Neural progenitor cell (in vitro differentiated cells): Measurements from ENCODE around the gene NAMPT. TPM values are rescaled to one million over a fixed set of nuclear protein-coding genes. Genes with fewer than 3 reads are reported as not detected.

Experiments
- DNase-seq: peaks from one replicate; pipeline ENCODE4 v3.0.0-alpha.2; 2016; ENCODE audit warnings: low spot score
- H2AFZ ChIP-seq: fragments of 200-600 bp; sonication (generic); replicated peaks from 2 replicates; pipeline ENCODE4 v1.6.1; 2016; ENCODE audit warnings: antibody characterized with exemption
- H3F3A ChIP-seq: fragments of 200-600 bp; sonication (generic); 2 replicates; pipeline ENCODE4 v1.6.1; 2016; ENCODE audit warnings: antibody characterized with exemption, low read depth
- H3K27ac ChIP-seq: fragments of 200-600 bp; sonication (generic); 2 replicates; pipeline ENCODE4 v1.5.1; 2016; ENCODE audit warnings: mild to moderate bottlenecking
- H3K27me3 ChIP-seq: fragments of 200-600 bp; sonication (generic); 2 replicates; pipeline ENCODE4 v1.6.1; 2016; ENCODE audit warnings: mild to moderate bottlenecking, moderate library complexity
- H3K36me3 ChIP-seq: fragments of 200-600 bp; sonication (generic); 2 replicates; pipeline ENCODE4 v1.5.1; 2016
- H3K4me1 ChIP-seq: fragments of 200-600 bp; sonication (generic); 2 replicates; pipeline ENCODE4 v1.6.1; 2016; ENCODE audit warnings: mixed run types
- H3K4me2 ChIP-seq: fragments of 200-600 bp; sonication (generic); 2 replicates; pipeline ENCODE4 v1.6.1; 2016
- H3K4me3 ChIP-seq: fragments of 200-600 bp; sonication (generic); 2 replicates; pipeline ENCODE4 v1.5.1; 2016
- H3K79me2 ChIP-seq: fragments of 200-600 bp; sonication (generic); 2 replicates; pipeline ENCODE4 v1.6.1; 2016; ENCODE audit warnings: low read depth
- H3K9ac ChIP-seq: fragments of 200-600 bp; sonication (generic); 2 replicates; pipeline ENCODE4 v1.6.1; 2016
- H3K9me3 ChIP-seq: fragments of 200-600 bp; sonication (generic); 2 replicates; pipeline ENCODE4 v1.5.1; 2016; ENCODE audit warnings: low read depth
- H4K20me1 ChIP-seq: fragments of 200-600 bp; sonication (generic); 2 replicates; pipeline ENCODE4 v1.6.1; 2016; ENCODE audit warnings: low read depth
- H3K27ac Mint-ChIP-seq: 3 replicates; pipeline ENCODE4 v1.8.0; 2021; ENCODE audit warnings: mixed read lengths
- H3K27me3 Mint-ChIP-seq: 2 replicates; pipeline ENCODE4 v1.8.0; 2022; ENCODE audit warnings: low read depth, mild to moderate bottlenecking, inconsistent platforms, moderate library complexity, mixed read lengths; ENCODE audit not compliant: insufficient read depth
- H3K36me3 Mint-ChIP-seq: 3 replicates; pipeline ENCODE4 v1.8.0; 2021; ENCODE audit warnings: mixed read lengths
- H3K4me1 Mint-ChIP-seq: 3 replicates; pipeline ENCODE4 v1.8.0; 2021; ENCODE audit warnings: mixed read lengths
- H3K4me3 Mint-ChIP-seq: 3 replicates; pipeline ENCODE4 v1.8.0; 2021; ENCODE audit warnings: mild to moderate bottlenecking, moderate library complexity, mixed read lengths
- H3K9me3 Mint-ChIP-seq: 3 replicates; pipeline ENCODE4 v1.8.0; 2020; ENCODE audit warnings: mixed read lengths
- EZH2 ChIP-seq: fragments of 200-600 bp; sonication (generic); IDR thresholded peaks from 2 replicates; pipeline ENCODE4 v1.6.1; 2017; ENCODE audit warnings: antibody characterized with exemption, mild to moderate bottlenecking, moderate library complexity
- EZH2phosphoT487 ChIP-seq: fragments of 200-600 bp; sonication (generic); IDR thresholded peaks from 2 replicates; pipeline ENCODE4 v1.6.1; 2017; ENCODE audit warnings: antibody characterized with exemption
- total RNA-seq: library from RNA; depleted of rRNA; stranded (reverse); fragments of >200 nt; gene quantifications from 2 replicates; pipeline ENCODE4 v1.2.3, GENCODE V29; 2015; ENCODE audit warnings: low replicate concordance
- TF ChIP-seq, protein P1 (sequence below): fragments of 200-600 bp; sonication (generic); IDR thresholded peaks from 2 replicates; pipeline ENCODE4 v1.5.1; 2017; ENCODE audit warnings: antibody characterized with exemption, mild to moderate bottlenecking

NAMPT gene
- total RNA-seq, 1 donor from 2014 or later: 143 TPM

DNA sequence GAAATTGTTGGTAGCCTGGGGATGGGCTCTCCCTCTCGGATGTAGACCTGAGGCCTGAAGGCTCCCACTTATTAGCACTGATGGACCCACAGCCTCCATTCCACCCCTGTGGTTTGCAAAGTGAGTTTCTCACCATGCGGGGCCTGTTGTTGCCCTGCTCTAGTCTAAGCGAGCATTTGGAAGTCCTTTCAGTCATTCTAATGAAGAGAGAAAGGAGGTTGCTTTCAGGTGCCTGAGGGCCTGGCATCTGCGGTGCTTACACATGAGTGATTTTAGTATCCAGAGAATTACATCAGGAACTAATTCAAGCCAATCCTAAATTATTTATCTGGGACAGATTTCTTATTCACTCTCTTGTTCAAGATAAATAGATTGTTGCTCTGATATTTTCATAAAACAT, 61.6 kb downstream of the NAMPT start:
- DNase-seq: no peak
- Mint-ChIP-seq H3K4me1 (peaks cover 5% of the 10 kb centered on the region), H3K27me3 (no peaks in the 10 kb centered on the region), H3K36me3 (no peaks in the 10 kb centered on the region), H3K27ac (no peak overlapping the region), H3K9me3 (no peaks in the 10 kb centered on the region), H3K4me3 (no peak overlapping the region)
- TF ChIP-seq, protein P1, sequence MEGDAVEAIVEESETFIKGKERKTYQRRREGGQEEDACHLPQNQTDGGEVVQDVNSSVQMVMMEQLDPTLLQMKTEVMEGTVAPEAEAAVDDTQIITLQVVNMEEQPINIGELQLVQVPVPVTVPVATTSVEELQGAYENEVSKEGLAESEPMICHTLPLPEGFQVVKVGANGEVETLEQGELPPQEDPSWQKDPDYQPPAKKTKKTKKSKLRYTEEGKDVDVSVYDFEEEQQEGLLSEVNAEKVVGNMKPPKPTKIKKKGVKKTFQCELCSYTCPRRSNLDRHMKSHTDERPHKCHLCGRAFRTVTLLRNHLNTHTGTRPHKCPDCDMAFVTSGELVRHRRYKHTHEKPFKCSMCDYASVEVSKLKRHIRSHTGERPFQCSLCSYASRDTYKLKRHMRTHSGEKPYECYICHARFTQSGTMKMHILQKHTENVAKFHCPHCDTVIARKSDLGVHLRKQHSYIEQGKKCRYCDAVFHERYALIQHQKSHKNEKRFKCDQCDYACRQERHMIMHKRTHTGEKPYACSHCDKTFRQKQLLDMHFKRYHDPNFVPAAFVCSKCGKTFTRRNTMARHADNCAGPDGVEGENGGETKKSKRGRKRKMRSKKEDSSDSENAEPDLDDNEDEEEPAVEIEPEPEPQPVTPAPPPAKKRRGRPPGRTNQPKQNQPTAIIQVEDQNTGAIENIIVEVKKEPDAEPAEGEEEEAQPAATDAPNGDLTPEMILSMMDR: no peak
- TF ChIP-seq EZH2: no peak
- no peak for TF ChIP-seq EZH2phosphoT487
- H3F3A ChIP-seq: no peaks in the 10 kb centered on the region
- H3K4me2 ChIP-seq: no peak overlapping the region
- no peaks in the 10 kb centered on the region for H3K4me1 ChIP-seq
- peak overlapping the region; percentile 29 for H2AFZ ChIP-seq
- no peaks in the 10 kb centered on the region for H3K79me2 ChIP-seq
- H3K27me3 ChIP-seq: no peaks in the 10 kb centered on the region
- no peaks in the 10 kb centered on the region for H3K36me3 ChIP-seq
- no peak overlapping the region for H3K27ac ChIP-seq
- H3K9ac ChIP-seq: no peak overlapping the region
- no peaks in the 10 kb centered on the region for H3K9me3 ChIP-seq
- H4K20me1 ChIP-seq: no peaks in the 10 kb centered on the region
- H3K4me3 ChIP-seq: no peak overlapping the region

DNA sequence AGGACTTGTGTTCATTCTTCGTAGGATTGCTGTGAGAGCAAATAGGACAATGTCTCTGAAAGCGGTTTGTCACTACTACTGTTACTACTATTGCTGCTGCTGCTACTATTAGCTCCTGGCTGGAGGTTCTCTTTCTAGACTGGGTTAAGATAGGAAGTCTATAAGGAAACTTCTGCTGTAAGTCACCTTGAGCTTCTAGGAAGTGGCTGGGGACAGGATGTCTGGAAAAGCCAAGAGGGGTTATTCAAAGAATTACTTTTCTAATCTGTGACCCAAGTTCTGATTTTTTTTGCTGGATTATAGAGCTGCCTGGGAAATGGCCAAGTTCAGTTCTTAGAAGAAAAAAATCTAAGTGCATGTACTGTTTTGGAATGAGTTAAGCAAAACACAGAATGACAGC, 62.2 kb downstream of the NAMPT start:
- no peaks in the 10 kb centered on the region for H3K9me3 ChIP-seq
- no peak overlapping the region for H3K9ac ChIP-seq
- H3F3A ChIP-seq: no peaks in the 10 kb centered on the region
- H3K4me2 ChIP-seq: no peak overlapping the region
- H3K79me2 ChIP-seq: no peaks in the 10 kb centered on the region
- DNase-seq: no peak
- no peaks in the 10 kb centered on the region for H3K36me3 ChIP-seq
- no peaks in the 10 kb centered on the region for H3K27me3 ChIP-seq
- no peak for TF ChIP-seq EZH2
- no peak for TF ChIP-seq EZH2phosphoT487
- TF ChIP-seq, protein P1: no peak
- no peaks in the 10 kb centered on the region for H3K4me1 ChIP-seq
- no peak overlapping the region for H3K27ac ChIP-seq
- no peaks in the 10 kb centered on the region for H3K27me3 Mint-ChIP-seq
- peaks cover 5% of the 10 kb centered on the region for H3K4me1 Mint-ChIP-seq
- H3K9me3 Mint-ChIP-seq: no peaks in the 10 kb centered on the region
- no peak overlapping the region for H3K27ac Mint-ChIP-seq
- no peaks in the 10 kb centered on the region for H4K20me1 ChIP-seq
- no peak overlapping the region for H3K4me3 ChIP-seq
- H3K4me3 Mint-ChIP-seq: no peak overlapping the region
- no peaks in the 10 kb centered on the region for H3K36me3 Mint-ChIP-seq
- no peak overlapping the region for H2AFZ ChIP-seq

DNA sequence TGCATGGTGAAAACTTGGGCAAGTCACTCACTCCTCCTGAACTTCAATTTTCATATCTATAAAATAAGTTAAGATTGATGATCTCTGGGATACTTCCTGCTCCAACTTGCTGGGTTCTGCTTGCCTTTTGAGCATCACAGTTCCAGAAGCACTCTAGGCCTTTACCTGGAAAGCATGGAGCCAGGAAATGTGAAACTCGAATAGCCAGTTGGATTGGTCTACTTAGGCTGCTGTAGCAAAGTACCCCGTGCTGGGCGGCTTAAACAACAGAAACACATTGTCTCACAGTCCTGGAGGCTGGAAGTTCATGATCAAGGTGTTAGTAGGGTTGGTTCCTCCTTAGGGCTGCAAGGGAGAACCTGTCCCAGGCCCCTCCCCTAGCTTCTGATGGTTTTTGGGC, 64.5 kb downstream of the NAMPT start:
- Histone ChIP-seq H3K9ac (no peak overlapping the region), H3K79me2 (no peaks in the 10 kb centered on the region), H3K4me3 (no peak overlapping the region), H3F3A (no peaks in the 10 kb centered on the region), H3K9me3 (no peaks in the 10 kb centered on the region), H3K27ac (no peak overlapping the region), H4K20me1 (no peaks in the 10 kb centered on the region), H3K4me2 (no peak overlapping the region), H3K27me3 (no peaks in the 10 kb centered on the region), H2AFZ (no peak overlapping the region), H3K4me1 (no peaks in the 10 kb centered on the region), H3K36me3 (no peaks in the 10 kb centered on the region)
- Mint-ChIP-seq H3K4me1 (peaks cover 5% of the 10 kb centered on the region), H3K4me3 (no peak overlapping the region), H3K9me3 (no peaks in the 10 kb centered on the region), H3K27me3 (no peaks in the 10 kb centered on the region), H3K36me3 (no peaks in the 10 kb centered on the region), H3K27ac (no peak overlapping the region)
- no peak for DNase-seq
- TF ChIP-seq, protein P1: no peak
- no peak for TF ChIP-seq EZH2
- TF ChIP-seq EZH2phosphoT487: no peak
